Muscle of leg (tissue), 11 donors: ENCODE data around the gene SPAG9. TPM values are rescaled to one million over a fixed set of nuclear protein-coding genes. Genes with fewer than 3 reads are reported as not detected.

Experiments
- DNase-seq: peaks from one replicate; pipeline ENCODE4 v3.0.0; 2013
- H3K27ac ChIP-seq: one replicate; pipeline ENCODE4 v1.5.1; 2013; ENCODE audit warnings: mild to moderate bottlenecking, low read length, control low read depth
- H3K27me3 ChIP-seq: one replicate; pipeline ENCODE4 v1.6.1; 2013; ENCODE audit warnings: low read length; ENCODE audit not compliant: control insufficient read depth, insufficient read depth
- H3K36me3 ChIP-seq: one replicate; pipeline ENCODE4 v1.6.1; 2013; ENCODE audit warnings: low read length; ENCODE audit not compliant: control insufficient read depth, insufficient read depth
- H3K4me1 ChIP-seq: one replicate; pipeline ENCODE4 v1.6.1; 2013; ENCODE audit warnings: low read length; ENCODE audit not compliant: control insufficient read depth, insufficient read depth
- H3K4me3 ChIP-seq: one replicate; pipeline ENCODE4 v1.5.1; 2013; ENCODE audit warnings: low read length, control low read depth
- H3K9me3 ChIP-seq: replicated peaks from 2 replicates; pipeline ENCODE4 v1.6.1; 2013; ENCODE audit warnings: low read depth, low read length; ENCODE audit not compliant: control insufficient read depth
- WGBS: methylation state at CpG from one replicate; pipeline ENCODE4 v1.1.5; 2013; ENCODE audit warnings: missing lambda C conversion rate; ENCODE audit not compliant: insufficient coverage; 5-methylcytosine and 5-hydroxymethylcytosine counted together
- polyA plus RNA-seq, 8 donors: library from polyadenylated mRNA; unstranded; fragments of 120-200 nt; gene quantifications; one replicate each; pipeline versions ENCODE4 v1.2.1 to v1.2.3, GENCODE V29; 2013; ENCODE audit warnings: inconsistent platforms in 1 of 8, low replicate concordance in 1 of 8; ENCODE audit not compliant: insufficient read length in 8 of 8, insufficient read depth in 1 of 8
- total RNA-seq: library from RNA; stranded (reverse); fragments of 120-200 nt; gene quantifications from one replicate; pipeline ENCODE4 v1.2.4, GENCODE V29; 2013

Gene SPAG9
- total and polyA plus RNA-seq, 9 donors = 48.4 to 81.4 (median 66.4) TPM

- Histone ChIP-seq H3K9me3 (no peaks in the 10 kb centered on the region), H3K27me3 (no peaks in the 10 kb centered on the region), H3K27ac (no peak overlapping the region), H3K4me1 (peaks cover 41% of the 10 kb centered on the region), H3K36me3 (no peaks in the 10 kb centered on the region), H3K4me3 (no peak overlapping the region)
- DNase-seq = no peak
- WGBS = 57% methylated on average over 1 of the region's 6 CpGs
Measured at GRCh38 chr17:50922721-50923405, 197.8 kb downstream of the SPAG9 start.

GRCh38 chr17:50922107-50922506 lies 198.6 kb downstream of the SPAG9 start:
- Histone ChIP-seq H3K36me3 (no peaks in the 10 kb centered on the region), H3K4me3 (no peak overlapping the region), H3K27me3 (no peaks in the 10 kb centered on the region), H3K9me3 (no peaks in the 10 kb centered on the region), H3K4me1 (peaks cover 49% of the 10 kb centered on the region), H3K27ac (no peak overlapping the region)
- no peak for DNase-seq
- WGBS = 100% methylated on average over 1 of the region's 2 CpGs

DNA sequence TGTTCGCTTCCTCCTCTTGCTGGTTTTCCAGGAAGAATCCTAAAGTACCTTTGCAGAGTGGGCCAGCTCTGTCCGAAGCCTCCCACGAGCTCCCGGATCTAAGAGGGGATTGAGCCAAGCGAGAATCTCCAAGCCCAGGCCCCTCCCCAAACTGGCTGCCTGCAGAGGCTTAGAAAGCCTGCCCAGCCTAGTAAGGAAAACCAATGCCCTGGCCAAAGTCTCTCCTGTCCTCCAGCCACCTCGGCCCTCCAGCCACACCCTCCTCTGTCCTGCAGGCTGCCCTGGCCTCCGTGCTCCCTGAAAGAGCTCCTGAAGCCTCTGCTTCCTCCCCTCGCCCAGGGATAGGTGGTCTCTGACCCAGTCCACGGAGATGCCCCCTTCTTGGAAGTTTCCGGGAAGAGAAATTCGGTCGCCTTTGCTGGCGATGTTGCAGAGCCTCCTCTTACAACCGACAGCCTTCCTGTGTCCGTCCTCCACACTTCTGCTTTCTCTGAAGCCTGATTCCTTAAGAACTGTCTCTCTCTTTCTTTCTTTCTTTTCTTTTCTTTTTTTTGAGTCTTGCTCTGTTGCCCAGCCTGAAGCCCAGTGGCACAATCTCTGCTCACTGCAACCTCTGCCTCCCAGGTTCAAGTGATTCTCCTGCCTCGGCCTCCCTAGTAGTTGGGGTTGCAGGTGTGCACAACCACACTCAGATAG lies 199.6 kb downstream of the SPAG9 start:
- no peaks in the 10 kb centered on the region for H3K36me3 ChIP-seq
- no peaks in the 10 kb centered on the region for H3K27me3 ChIP-seq
- peaks cover 59% of the 10 kb centered on the region for H3K4me1 ChIP-seq
- H3K9me3 ChIP-seq = no peaks in the 10 kb centered on the region
- peak overlapping the region; percentile 3 for H3K27ac ChIP-seq
- DNase-seq = peak; percentile 65
- 45% methylated on average over 15 of the region's 16 CpGs for WGBS
- H3K4me3 ChIP-seq = no peak overlapping the region

DNA sequence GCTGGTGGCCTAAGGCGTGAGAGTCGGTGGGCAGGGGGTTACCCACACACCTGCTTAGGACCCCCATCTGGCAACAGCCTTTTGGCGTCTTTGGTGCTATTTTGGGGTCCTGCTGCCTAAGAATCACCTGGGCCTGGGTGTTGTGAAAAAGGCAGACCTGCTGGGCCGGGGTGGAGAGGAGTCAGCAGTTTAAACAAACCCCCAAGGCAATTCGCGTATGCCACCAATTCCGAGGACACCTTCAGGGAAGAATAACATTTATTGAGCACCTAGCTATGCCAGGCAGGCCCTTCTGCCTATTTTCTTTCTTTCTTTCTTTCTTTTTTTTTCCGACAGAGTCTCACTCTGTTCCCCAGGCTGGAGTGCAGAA lies 200.6 kb downstream of the SPAG9 start:
- H3K27ac ChIP-seq = peak overlapping the region; percentile 86
- 79% methylated on average over 3 of the region's 8 CpGs for WGBS

DNA sequence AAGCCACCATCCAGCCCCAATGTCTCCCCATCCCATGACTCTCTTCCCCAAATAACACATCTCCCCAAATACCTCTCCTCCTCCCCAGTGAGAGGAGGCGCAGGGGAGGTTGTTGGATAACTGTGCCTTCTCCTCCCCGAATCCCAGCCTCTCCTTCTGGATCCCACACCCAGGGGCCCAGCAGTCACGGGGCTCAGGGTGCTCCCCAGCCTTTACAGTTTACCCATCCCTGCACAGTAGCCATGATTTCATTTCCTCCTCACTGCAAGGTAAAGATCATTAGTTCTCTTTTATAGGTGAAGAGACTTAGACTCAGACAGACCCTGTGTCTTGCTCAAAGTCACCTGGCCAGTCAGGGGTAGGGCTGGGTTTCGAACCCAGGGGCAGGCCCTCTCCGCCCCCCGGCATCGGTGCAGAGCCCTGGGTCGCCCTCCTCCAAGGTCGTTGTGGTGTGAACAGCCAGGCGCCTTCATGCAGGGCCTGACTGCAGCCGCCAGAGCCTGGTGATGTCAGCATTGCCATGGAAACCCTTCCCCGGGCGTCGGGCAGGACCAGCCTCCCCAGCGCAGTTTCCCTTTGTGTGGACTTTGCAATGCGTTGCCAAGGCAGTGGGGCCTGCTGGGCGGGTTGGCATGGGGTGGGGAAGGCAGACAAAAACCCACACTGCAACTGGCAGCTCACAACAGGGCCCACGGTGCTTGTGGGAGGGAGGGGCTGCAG lies 201.2 kb downstream of the SPAG9 start:
- no peaks in the 10 kb centered on the region for H3K27me3 ChIP-seq

More for the DNA sequence above, 200.6 kb downstream of the SPAG9 start:
- peaks cover 60% of the 10 kb centered on the region for H3K4me1 ChIP-seq
- H3K36me3 ChIP-seq = no peaks in the 10 kb centered on the region
- no peak overlapping the region for H3K4me3 ChIP-seq
- H3K27me3 ChIP-seq = no peaks in the 10 kb centered on the region
- no peaks in the 10 kb centered on the region for H3K9me3 ChIP-seq
- no peak for DNase-seq

GRCh38 chr17:50918933-50919296 lies 201.8 kb downstream of the SPAG9 start:
- Histone ChIP-seq H3K4me3 (no peak overlapping the region), H3K27me3 (no peaks in the 10 kb centered on the region), H3K36me3 (no peaks in the 10 kb centered on the region), H3K27ac (peak overlapping the region; percentile 86), H3K4me1 (peaks cover 60% of the 10 kb centered on the region), H3K9me3 (no peaks in the 10 kb centered on the region)
- DNase-seq = no peak
- WGBS = 36% methylated on average over 5 of the region's 5 CpGs

More for the DNA sequence above, 201.2 kb downstream of the SPAG9 start:
- Histone ChIP-seq H3K4me1 (peaks cover 60% of the 10 kb centered on the region), H3K9me3 (no peaks in the 10 kb centered on the region), H3K36me3 (no peaks in the 10 kb centered on the region), H3K4me3 (no peak overlapping the region), H3K27ac (peak overlapping the region; percentile 86)
- 40% methylated on average over 8 of the region's 18 CpGs for WGBS
- DNase-seq = peak; percentile 90

DNA sequence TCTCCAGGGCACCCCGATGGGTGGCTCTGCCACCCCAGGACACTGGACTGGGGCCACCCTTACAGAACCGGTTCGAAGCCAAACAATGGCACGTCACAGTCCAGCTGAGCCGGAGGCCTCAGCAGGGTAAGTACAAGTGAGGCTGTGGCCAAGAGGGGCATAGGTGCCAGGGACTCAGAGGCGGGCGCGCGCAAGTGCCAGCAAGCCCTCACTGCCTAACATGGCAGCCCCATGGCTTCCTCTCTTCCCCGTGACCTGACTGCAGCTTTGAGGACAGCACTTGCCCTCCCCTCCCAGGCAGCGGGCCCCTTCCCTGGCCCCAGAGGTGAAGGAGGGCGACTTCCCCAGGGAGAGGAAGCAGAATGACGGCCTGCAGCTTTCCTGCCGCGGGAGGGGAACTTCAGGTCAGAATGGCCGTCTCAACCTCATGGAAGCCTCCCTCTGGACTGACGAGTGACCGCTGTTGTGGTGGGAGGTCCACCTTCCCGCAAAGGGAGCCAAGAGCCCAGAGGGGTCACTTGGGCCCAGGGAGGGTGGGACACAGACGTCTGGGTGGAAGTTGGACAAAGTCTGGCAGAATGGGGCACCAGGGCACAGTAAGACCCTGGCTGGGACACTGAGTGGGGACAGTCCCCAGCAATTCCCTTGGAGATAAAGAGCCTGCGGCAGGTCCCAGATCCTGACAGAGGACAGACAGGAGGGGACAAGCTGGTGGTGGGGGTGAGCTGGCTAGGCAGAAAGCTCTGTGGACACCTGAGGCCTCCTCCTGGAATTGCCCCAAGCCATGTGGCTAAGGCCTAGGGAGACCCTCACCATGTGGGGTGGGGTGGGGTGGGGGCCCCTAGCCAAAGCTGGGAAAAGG lies 202.4 kb downstream of the SPAG9 start:
- 55% methylated on average over 13 of the region's 21 CpGs for WGBS
- Histone ChIP-seq H3K27me3 (no peaks in the 10 kb centered on the region), H3K27ac (peak overlapping the region; percentile 86), H3K36me3 (no peaks in the 10 kb centered on the region), H3K9me3 (no peaks in the 10 kb centered on the region), H3K4me1 (peaks cover 55% of the 10 kb centered on the region), H3K4me3 (no peak overlapping the region)
- peak; percentile 49 for DNase-seq

- WGBS = 66% methylated on average over 3 of the region's 7 CpGs
- Histone ChIP-seq H3K27ac (peak overlapping the region; percentile 40), H3K36me3 (no peaks in the 10 kb centered on the region), H3K4me3 (no peak overlapping the region), H3K4me1 (peaks cover 49% of the 10 kb centered on the region), H3K9me3 (no peaks in the 10 kb centered on the region), H3K27me3 (no peaks in the 10 kb centered on the region)
- DNase-seq = peak; percentile 34
Measured at GRCh38 chr17:50917418-50917743, 203.3 kb downstream of the SPAG9 start.

GRCh38 chr17:50916708-50917417 lies 203.8 kb downstream of the SPAG9 start:
- Histone ChIP-seq H3K9me3 (no peaks in the 10 kb centered on the region), H3K27me3 (no peaks in the 10 kb centered on the region), H3K36me3 (no peaks in the 10 kb centered on the region), H3K4me1 (peaks cover 48% of the 10 kb centered on the region), H3K27ac (peak overlapping the region; percentile 65), H3K4me3 (no peak overlapping the region)
- WGBS = 70% methylated on average over 6 of the region's 18 CpGs
- DNase-seq = peak; percentile 57
